Thoracic aorta (tissue), 2 donors: Measurements from ENCODE around the gene KHDC1L. TPM values are rescaled to one million over a fixed set of nuclear protein-coding genes. Genes with fewer than 3 reads are reported as not detected.

ENCODE experiments used
- total RNA-seq, 2 donors: library from RNA; depleted of rRNA; stranded (reverse); fragments of >200 nt; gene quantifications; one replicate each; pipeline versions ENCODE4 v1.1.0 to v1.2.3, GENCODE V29; 2016

The KHDC1L gene
- total RNA-seq, 2 donors from 2014 or later: not detected

Other genes with a start within 250 kb of the KHDC1L start
- gene KHDC1, start 37.7 kb upstream of the KHDC1L start, total RNA-seq: 1 to 10 TPM in 1 of 2 donors, under 1 TPM in 1; 0.81 to 8.1 TPM
- gene DPPA5, start 128.8 kb upstream of the KHDC1L start, total RNA-seq: not detected
- not detected for gene KHDC3L, start 137.2 kb upstream of the KHDC1L start, total RNA-seq
- gene OOEP, start 144.4 kb upstream of the KHDC1L start, total RNA-seq: not detected
- 10 to 100 TPM in 1 of 2 donors, 1 to 10 TPM in 1; 7.0 to 12.2 TPM for gene DDX43, start 169.3 kb upstream of the KHDC1L start, total RNA-seq
- 10 to 100 TPM; 11.5 to 13.7 TPM for gene CGAS, start 226.8 kb upstream of the KHDC1L start, total RNA-seq
- 10 to 100 TPM; 14.2 to 25.3 TPM for gene MTO1, start 236.2 kb upstream of the KHDC1L start, total RNA-seq